ENCODE results near the gene CARMIL1.

- no peak for TF ChIP-seq CTCF (IDR thresholded peaks at IDR 0.05; ENCODE audit: control extremely low read depth in 1 of 3, insufficient read depth in 1 of 3, low read depth in 1 of 3, low read length in 3 of 3)
- TF ChIP-seq EZH2 (IDR thresholded peaks at IDR 0.05; ENCODE audit: low read depth, low read length, severe bottlenecking), result no peak
- no peak for TF ChIP-seq KDM1A (IDR thresholded peaks at IDR 0.05; ENCODE audit: borderline replicate concordance, low read length)
- TF ChIP-seq POLR2AphosphoS5 (IDR thresholded peaks at IDR 0.05; ENCODE audit: low read depth, low read length), result no peak
- TF ChIP-seq KDM5A (IDR thresholded peaks at IDR 0.05; ENCODE audit: low read length), result no peak
- no peak for TF ChIP-seq JUN (IDR thresholded peaks at IDR 0.05; ENCODE audit: low read depth, low read length)
- no peak for TF ChIP-seq POLR2A (IDR thresholded peaks at IDR 0.05; ENCODE audit: control extremely low read depth in 1 of 2, low read depth in 2 of 2, low read length in 2 of 2)
- no peak for TF ChIP-seq RAD21 (IDR thresholded peaks at IDR 0.05 in 1 of 2, conservative IDR thresholded peaks at IDR 0.05 in 1 of 2; ENCODE audit: low read depth in 2 of 2, low read length in 2 of 2)
- TF ChIP-seq BRCA1 (IDR thresholded peaks at IDR 0.05; ENCODE audit: low read depth, low read length), result no peak
These were observed 75.1 kb downstream of the CARMIL1 start for GRCh38 chr6:25354078-25354932.

Measured in H1 (cell line).